Colonic mucosa (tissue), 4 donors: ENCODE results near the gene ACY1. TPM values are rescaled to one million over a fixed set of nuclear protein-coding genes. Genes with fewer than 3 reads are reported as not detected.

Source experiments
- DNase-seq: peaks from one replicate; pipeline ENCODE4 v3.0.0-alpha.2; 2020
- H3K27ac ChIP-seq: fragments of 200-600 bp; one replicate; pipeline ENCODE4 v1.8.0; 2021
- H3K27me3 ChIP-seq: fragments of 200-600 bp; one replicate; pipeline ENCODE4 v1.8.0; 2021
- H3K36me3 ChIP-seq: fragments of 200-600 bp; one replicate; pipeline ENCODE4 v1.8.0; 2021
- H3K4me1 ChIP-seq: fragments of 200-600 bp; one replicate; pipeline ENCODE4 v1.8.0; 2021; ENCODE audit warnings: mild to moderate bottlenecking
- H3K4me3 ChIP-seq: fragments of 200-600 bp; one replicate; pipeline ENCODE4 v1.8.0; 2021
- H3K9ac ChIP-seq, 2 donors: one replicate each; pipeline ENCODE4 v1.7.0; 2013; ENCODE audit warnings: control low read depth in 2 of 2, low read depth in 2 of 2, low read length in 2 of 2
- H3K9me3 ChIP-seq: fragments of 200-600 bp; one replicate; pipeline ENCODE4 v1.8.0; 2021
- CTCF ChIP-seq: fragments of 200-600 bp; IDR thresholded peaks from one replicate; pipeline ENCODE4 v1.8.0; 2022; ENCODE audit warnings: antibody characterized with exemption, mild to moderate bottlenecking
- intact Hi-C: fragments of 100-400 bp; cut with DNase I; formaldehyde crosslinking; loops from one replicate; pipeline ENCODE4 v1.14.1; 2022
- total RNA-seq, 2 donors: library from RNA; stranded (reverse); fragmentation: NEBNext Ultra II Directional in 1 of 2; extraction: Animal tissue kit (Norgen Biotek cat#: 25700) in 1 of 2; gene quantifications; one replicate each; pipeline ENCODE4 v1.2.1, GENCODE V29; 2021
- donor health status: healthy.
- donor health status: DM: no; HTN: no; CAD: no.
- donor health status: DM: no; HTN: no; CAD: no.

Gene ACY1
- total RNA-seq, 2 donors from 2014 or later, result 137 to 153 TPM

GRCh38 chr3:52024765-52025452 is 41.6 kb downstream of the ACY1 start:
- no peaks in the 10 kb centered on the region for H3K27me3 ChIP-seq
- H3K9me3 ChIP-seq, result no peaks in the 10 kb centered on the region
- no peaks in the 10 kb centered on the region for H3K36me3 ChIP-seq
- intact Hi-C loops, result no loop called here
- no peak overlapping the region for H3K27ac ChIP-seq
- H3K4me1 ChIP-seq, result no peaks in the 10 kb centered on the region
- H3K4me3 ChIP-seq, result no peak overlapping the region
- H3K9ac ChIP-seq, result no peak overlapping the region
- no peak for DNase-seq
- TF ChIP-seq CTCF, result no peak

- Histone ChIP-seq H3K4me1 (no peaks in the 10 kb centered on the region), H3K36me3 (no peaks in the 10 kb centered on the region), H3K27me3 (no peaks in the 10 kb centered on the region), H3K9ac (no peak overlapping the region), H3K27ac (no peak overlapping the region), H3K9me3 (no peaks in the 10 kb centered on the region), H3K4me3 (no peak overlapping the region)
- intact Hi-C loops, result no loop called here
- no peak for TF ChIP-seq CTCF
- no peak for DNase-seq
Observed at GRCh38 chr3:52025453-52025852, 42.1 kb downstream of the ACY1 start.

- Histone ChIP-seq H3K27me3 (no peaks in the 10 kb centered on the region), H3K4me1 (no peaks in the 10 kb centered on the region), H3K36me3 (no peaks in the 10 kb centered on the region), H3K4me3 (no peak overlapping the region), H3K9me3 (no peaks in the 10 kb centered on the region), H3K27ac (no peak overlapping the region), H3K9ac (no peak overlapping the region)
- TF ChIP-seq CTCF, result no peak
- intact Hi-C loops, result no loop called here
- DNase-seq, result no peak
Observed at GRCh38 chr3:52026041-52026440, 42.7 kb downstream of the ACY1 start.

GRCh38 chr3:52028572-52028971 is 45.2 kb downstream of the ACY1 start:
- H3K4me3 ChIP-seq, result no peak overlapping the region
- no peaks in the 10 kb centered on the region for H3K36me3 ChIP-seq
- no peak for DNase-seq
- H3K9me3 ChIP-seq, result no peaks in the 10 kb centered on the region
- H3K4me1 ChIP-seq, result no peaks in the 10 kb centered on the region
- H3K9ac ChIP-seq, result no peak overlapping the region
- no peak for TF ChIP-seq CTCF
- H3K27ac ChIP-seq, result no peak overlapping the region
- no peaks in the 10 kb centered on the region for H3K27me3 ChIP-seq
- intact Hi-C loops, result no loop called here

GRCh38 chr3:52029053-52029452 is 45.7 kb downstream of the ACY1 start:
- no peaks in the 10 kb centered on the region for H3K27me3 ChIP-seq
- no peak overlapping the region for H3K9ac ChIP-seq
- no peak for DNase-seq
- no peak overlapping the region for H3K27ac ChIP-seq
- TF ChIP-seq CTCF, result no peak
- H3K9me3 ChIP-seq, result no peaks in the 10 kb centered on the region
- H3K4me3 ChIP-seq, result no peak overlapping the region
- H3K36me3 ChIP-seq, result no peaks in the 10 kb centered on the region
- no peaks in the 10 kb centered on the region for H3K4me1 ChIP-seq
- intact Hi-C loops, result no loop called here
